ENCODE measurements around the gene STRA8.

The STRA8 gene

GRCh38 chr7:135186841-135187253 is 46.8 kb upstream of the STRA8 start:
- no peaks in the 10 kb centered on the region for H3K27me3 ChIP-seq (replicated peaks; ENCODE audit: insufficient read depth, low read length)
- no peaks in the 10 kb centered on the region for H3K79me2 ChIP-seq (ENCODE audit: low read length)
- no peaks in the 10 kb centered on the region for H4K20me1 ChIP-seq (ENCODE audit: insufficient read depth, low read length)
- H3K27ac ChIP-seq (ENCODE audit: low read length), result no peak overlapping the region
- no peak overlapping the region for H3K4me3 ChIP-seq (ENCODE audit: low read length)
- no peak overlapping the region for H3K4me2 ChIP-seq (ENCODE audit: low read depth, low read length)
- TF ChIP-seq CTCF (IDR thresholded peaks at IDR 0.05; ENCODE audit: low read length), result no peak
- TF ChIP-seq EZH2 (optimal IDR thresholded peaks at IDR 0.05; ENCODE audit: low read depth, low read length), result no peak
- TF ChIP-seq EZH2phosphoT487 (IDR thresholded peaks at IDR 0.05; ENCODE audit: low read length), result no peak
- no peaks in the 10 kb centered on the region for H3F3A ChIP-seq (ENCODE audit: insufficient read depth, low read length)
- no peaks in the 10 kb centered on the region for H3K36me3 ChIP-seq (replicated peaks; ENCODE audit: insufficient read depth, low read length)
- H2AFZ ChIP-seq (ENCODE audit: low read length), result no peak overlapping the region
- H3K4me1 ChIP-seq (ENCODE audit: low read length), result no peaks in the 10 kb centered on the region
- H3K9me3 ChIP-seq (replicated peaks; ENCODE audit: insufficient read depth, low read length), result no peaks in the 10 kb centered on the region
- DNase-seq, result no peak
- no peak overlapping the region for H3K9ac ChIP-seq (ENCODE audit: low read length)
- H3K9me2 ChIP-seq (replicated peaks; ENCODE audit: insufficient read depth, low read length), result no peaks in the 10 kb centered on the region

- Histone ChIP-seq H2AFZ (ENCODE audit: low read length) (no peak overlapping the region), H3K9ac (ENCODE audit: low read length) (no peak overlapping the region), H3K9me2 (replicated peaks; ENCODE audit: insufficient read depth, low read length) (no peaks in the 10 kb centered on the region), H3K79me2 (ENCODE audit: low read length) (no peaks in the 10 kb centered on the region), H3K27me3 (replicated peaks; ENCODE audit: insufficient read depth, low read length) (no peaks in the 10 kb centered on the region), H3K9me3 (replicated peaks; ENCODE audit: insufficient read depth, low read length) (no peaks in the 10 kb centered on the region), H3K27ac (ENCODE audit: low read length) (no peak overlapping the region), H3F3A (ENCODE audit: insufficient read depth, low read length) (no peaks in the 10 kb centered on the region), H4K20me1 (ENCODE audit: insufficient read depth, low read length) (no peaks in the 10 kb centered on the region), H3K4me3 (ENCODE audit: low read length) (no peak overlapping the region), H3K36me3 (replicated peaks; ENCODE audit: insufficient read depth, low read length) (no peaks in the 10 kb centered on the region), H3K4me1 (ENCODE audit: low read length) (no peaks in the 10 kb centered on the region), H3K4me2 (ENCODE audit: low read depth, low read length) (no peak overlapping the region)
- TF ChIP-seq EZH2 (optimal IDR thresholded peaks at IDR 0.05; ENCODE audit: low read depth, low read length) (no peak), CTCF (IDR thresholded peaks at IDR 0.05; ENCODE audit: low read length) (no peak), EZH2phosphoT487 (IDR thresholded peaks at IDR 0.05; ENCODE audit: low read length) (no peak)
- DNase-seq, result no peak
Observed at GRCh38 chr7:135188298-135188984, 45.2 kb upstream of the STRA8 start.

GRCh38 chr7:135189221-135189662 is 44.4 kb upstream of the STRA8 start:
- Histone ChIP-seq H3K4me3 (ENCODE audit: low read length) (no peak overlapping the region), H3K4me2 (ENCODE audit: low read depth, low read length) (no peak overlapping the region), H2AFZ (ENCODE audit: low read length) (no peak overlapping the region), H4K20me1 (ENCODE audit: insufficient read depth, low read length) (no peaks in the 10 kb centered on the region), H3K36me3 (replicated peaks; ENCODE audit: insufficient read depth, low read length) (no peaks in the 10 kb centered on the region), H3K27me3 (replicated peaks; ENCODE audit: insufficient read depth, low read length) (no peaks in the 10 kb centered on the region), H3K27ac (ENCODE audit: low read length) (no peak overlapping the region), H3K9me2 (replicated peaks; ENCODE audit: insufficient read depth, low read length) (no peaks in the 10 kb centered on the region), H3K4me1 (ENCODE audit: low read length) (no peaks in the 10 kb centered on the region), H3K9me3 (replicated peaks; ENCODE audit: insufficient read depth, low read length) (no peaks in the 10 kb centered on the region), H3K79me2 (ENCODE audit: low read length) (no peaks in the 10 kb centered on the region), H3K9ac (ENCODE audit: low read length) (no peak overlapping the region), H3F3A (ENCODE audit: insufficient read depth, low read length) (no peaks in the 10 kb centered on the region)
- TF ChIP-seq EZH2 (optimal IDR thresholded peaks at IDR 0.05; ENCODE audit: low read depth, low read length) (no peak), CTCF (IDR thresholded peaks at IDR 0.05; ENCODE audit: low read length) (no peak), EZH2phosphoT487 (IDR thresholded peaks at IDR 0.05; ENCODE audit: low read length) (no peak)
- no peak for DNase-seq

Data from MM.1S (cell line).